HUES48 (cell line): ENCODE measurements around the gene LINS1.

Experiments used
- H3K27ac ChIP-seq: one replicate; pipeline ENCODE4 v1.7.0; 2013; ENCODE audit warnings: low read depth, low read length, inconsistent platforms
- H3K27me3 ChIP-seq: 2 replicates; pipeline ENCODE4 v1.6.1; 2013; ENCODE audit warnings: mild to moderate bottlenecking, low read length; ENCODE audit not compliant: control insufficient read depth, insufficient read depth
- H3K36me3 ChIP-seq: 2 replicates; pipeline ENCODE4 v1.6.1; 2013; ENCODE audit warnings: low read length; ENCODE audit not compliant: control insufficient read depth, insufficient read depth
- H3K4me1 ChIP-seq: 2 replicates; pipeline ENCODE4 v1.6.1; 2013; ENCODE audit warnings: mild to moderate bottlenecking, low read length; ENCODE audit not compliant: control insufficient read depth, insufficient read depth
- H3K4me3 ChIP-seq: 2 replicates; pipeline ENCODE4 v1.5.1; 2013; ENCODE audit warnings: mild to moderate bottlenecking, low read depth, low read length
- H3K9ac ChIP-seq: 2 replicates; pipeline ENCODE4 v1.6.1; 2013; ENCODE audit warnings: mild to moderate bottlenecking, low read depth, low read length, moderate library complexity
- H3K9me3 ChIP-seq: 2 replicates; pipeline ENCODE4 v1.6.1; 2013; ENCODE audit warnings: low read length; ENCODE audit not compliant: control insufficient read depth, insufficient read depth

Gene LINS1

DNA sequence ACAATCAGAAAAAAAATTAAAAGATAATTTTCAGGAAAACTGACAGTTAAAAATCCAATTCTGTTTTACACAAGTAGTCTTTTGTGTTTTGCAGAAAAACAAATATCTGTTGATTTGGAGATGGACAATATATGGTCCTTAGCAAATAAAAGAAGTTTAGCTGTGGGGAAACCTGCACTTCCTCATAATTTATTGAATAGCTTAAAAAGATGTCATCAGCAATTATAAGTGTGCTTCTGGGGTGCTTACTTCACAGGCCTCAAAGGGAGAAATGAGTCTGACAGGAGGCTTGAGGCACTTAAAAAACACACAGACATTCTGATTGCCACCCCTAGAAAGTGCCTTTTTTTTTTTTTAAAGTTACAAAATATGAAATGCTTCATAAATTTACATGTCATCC, 41.7 kb downstream of the LINS1 start:
- Histone ChIP-seq H3K9me3 (no peaks in the 10 kb centered on the region; the same call in 1 of the 2 replicates), H3K36me3 (no peaks in the 10 kb centered on the region), H3K9ac (no peak overlapping the region), H3K27me3 (no peaks in the 10 kb centered on the region), H3K27ac (no peak overlapping the region), H3K4me3 (no peak overlapping the region), H3K4me1 (no peaks in the 10 kb centered on the region)

DNA sequence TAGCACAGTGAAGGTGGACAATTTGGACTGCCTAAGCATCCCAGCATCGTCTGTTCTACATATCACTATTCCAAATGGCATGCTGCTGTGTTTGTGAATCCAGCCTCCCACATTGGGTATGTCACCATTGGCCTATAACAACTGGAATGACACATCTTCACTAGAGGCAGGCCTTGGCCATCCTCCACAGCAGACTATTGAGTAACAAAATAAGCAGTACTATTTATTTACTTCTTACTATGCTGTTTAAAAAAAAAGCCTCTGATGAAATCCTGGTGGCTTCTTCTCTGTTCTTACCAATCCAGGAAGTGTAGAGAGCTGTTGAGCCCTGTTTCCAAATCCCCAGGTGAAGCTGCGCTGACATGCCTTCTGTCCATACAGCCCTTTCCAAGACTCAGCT, 42.7 kb downstream of the LINS1 start:
- no peaks in the 10 kb centered on the region for H3K4me1 ChIP-seq
- H3K27me3 ChIP-seq, result no peaks in the 10 kb centered on the region
- H3K9ac ChIP-seq, result no peak overlapping the region
- no peak overlapping the region for H3K27ac ChIP-seq
- no peak overlapping the region for H3K4me3 ChIP-seq
- no peaks in the 10 kb centered on the region; the same call in 1 of the 2 replicates for H3K9me3 ChIP-seq
- H3K36me3 ChIP-seq, result no peaks in the 10 kb centered on the region

DNA sequence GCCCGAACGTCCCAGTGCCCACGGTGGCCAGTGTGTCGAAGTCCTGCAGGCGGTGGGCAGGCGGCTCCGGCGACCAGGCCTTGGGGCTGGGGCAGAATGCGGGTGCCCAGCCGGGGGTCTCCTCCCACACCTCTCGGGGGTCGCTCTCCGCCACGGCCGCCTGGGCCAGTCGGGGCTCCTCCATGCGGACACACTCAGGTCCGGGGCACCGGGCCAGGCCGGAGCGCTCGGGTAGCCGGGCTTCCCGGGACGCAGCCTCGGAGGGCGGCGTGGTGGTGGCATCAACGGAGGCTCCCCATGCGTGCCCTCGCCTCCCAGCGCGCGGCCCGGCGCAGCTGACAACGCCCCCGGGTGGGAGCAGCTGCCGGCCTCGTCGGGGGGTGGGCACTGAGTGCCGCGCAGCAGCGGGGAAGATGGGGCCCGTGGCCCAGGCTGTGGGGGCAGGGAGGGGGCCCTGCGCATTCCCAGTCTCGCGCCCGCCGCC, 43.2 kb downstream of the LINS1 start:
- H3K27me3 ChIP-seq, result no peaks in the 10 kb centered on the region
- peaks cover 3% of the 10 kb centered on the region for H3K9me3 ChIP-seq
- H3K4me3 ChIP-seq, result no peak overlapping the region
- H3K9ac ChIP-seq, result no peak overlapping the region
- H3K36me3 ChIP-seq, result no peaks in the 10 kb centered on the region
- no peaks in the 10 kb centered on the region for H3K4me1 ChIP-seq
- H3K27ac ChIP-seq, result no peak overlapping the region

DNA sequence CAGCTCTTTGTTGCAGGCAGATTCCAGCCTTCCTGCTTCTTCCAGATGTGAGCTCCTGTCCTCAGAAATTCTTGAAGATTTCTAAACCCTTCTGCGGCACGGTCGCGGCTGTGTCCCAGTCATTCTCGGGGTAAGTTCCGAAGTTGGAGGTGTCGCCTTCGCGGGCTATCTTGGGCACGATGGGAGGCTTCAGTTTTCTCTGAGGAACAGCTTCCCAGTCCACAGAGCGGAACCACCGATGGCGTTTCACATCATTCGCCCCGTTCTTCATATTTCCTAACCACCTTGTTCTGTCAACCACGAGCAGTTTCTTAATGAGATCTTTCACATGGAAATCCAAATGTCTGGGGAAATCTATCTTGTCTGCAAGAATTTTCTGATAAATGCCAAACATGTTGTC, 48.5 kb downstream of the LINS1 start:
- H3K9me3 ChIP-seq, result peaks cover 16% of the 10 kb centered on the region
- H3K4me1 ChIP-seq, result no peaks in the 10 kb centered on the region
- H3K9ac ChIP-seq, result no peak overlapping the region
- H3K27me3 ChIP-seq, result no peaks in the 10 kb centered on the region
- H3K36me3 ChIP-seq, result no peaks in the 10 kb centered on the region
- no peak overlapping the region for H3K27ac ChIP-seq
- no peak overlapping the region for H3K4me3 ChIP-seq

DNA sequence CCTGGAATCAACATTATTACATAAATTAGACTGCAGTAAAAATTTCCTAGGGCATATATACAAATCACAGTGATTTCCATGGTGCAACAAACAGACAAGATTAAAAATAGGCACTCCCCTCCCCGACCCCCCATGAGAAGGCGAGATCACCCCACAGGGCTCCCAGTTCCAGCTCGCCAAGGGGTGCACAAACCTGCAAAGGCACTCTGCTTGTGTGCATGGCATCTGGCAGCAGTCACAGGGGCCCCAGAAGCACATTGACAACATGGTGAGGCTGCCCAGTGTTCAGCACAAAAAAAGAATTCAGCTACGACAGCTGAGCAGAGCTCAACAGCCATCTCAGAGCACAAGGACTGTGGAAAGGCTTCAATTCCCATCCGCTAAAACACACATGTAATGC, 54.0 kb downstream of the LINS1 start:
- Histone ChIP-seq H3K27ac (no peak overlapping the region), H3K27me3 (no peaks in the 10 kb centered on the region), H3K36me3 (no peaks in the 10 kb centered on the region), H3K9ac (no peak overlapping the region), H3K4me1 (no peaks in the 10 kb centered on the region), H3K4me3 (no peak overlapping the region), H3K9me3 (peaks cover 13% of the 10 kb centered on the region)

DNA sequence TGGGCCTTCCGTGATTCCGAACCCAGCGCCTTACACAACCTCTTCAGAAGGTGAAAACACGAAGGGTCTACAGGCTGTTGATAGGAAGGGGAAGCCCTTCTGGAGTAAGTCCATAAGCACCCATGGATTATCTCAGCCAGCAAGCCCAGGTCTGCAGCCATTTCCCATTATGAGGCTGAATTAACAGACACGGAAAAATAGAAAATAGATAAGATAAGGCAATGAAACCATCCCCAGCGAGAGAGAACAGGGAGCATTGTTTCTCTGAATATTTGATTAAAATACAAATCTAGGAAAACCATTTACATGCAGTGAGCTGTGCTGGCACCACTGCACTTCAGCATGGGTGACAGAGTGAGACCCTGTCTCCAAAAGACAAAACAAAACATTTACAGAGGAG, 57.0 kb downstream of the LINS1 start:
- H3K27me3 ChIP-seq, result no peaks in the 10 kb centered on the region
- H3K4me3 ChIP-seq, result no peak overlapping the region
- H3K4me1 ChIP-seq, result no peaks in the 10 kb centered on the region
- no peak overlapping the region for H3K27ac ChIP-seq
- H3K9me3 ChIP-seq, result peaks cover 5% of the 10 kb centered on the region
- H3K36me3 ChIP-seq, result no peaks in the 10 kb centered on the region
- H3K9ac ChIP-seq, result no peak overlapping the region

DNA sequence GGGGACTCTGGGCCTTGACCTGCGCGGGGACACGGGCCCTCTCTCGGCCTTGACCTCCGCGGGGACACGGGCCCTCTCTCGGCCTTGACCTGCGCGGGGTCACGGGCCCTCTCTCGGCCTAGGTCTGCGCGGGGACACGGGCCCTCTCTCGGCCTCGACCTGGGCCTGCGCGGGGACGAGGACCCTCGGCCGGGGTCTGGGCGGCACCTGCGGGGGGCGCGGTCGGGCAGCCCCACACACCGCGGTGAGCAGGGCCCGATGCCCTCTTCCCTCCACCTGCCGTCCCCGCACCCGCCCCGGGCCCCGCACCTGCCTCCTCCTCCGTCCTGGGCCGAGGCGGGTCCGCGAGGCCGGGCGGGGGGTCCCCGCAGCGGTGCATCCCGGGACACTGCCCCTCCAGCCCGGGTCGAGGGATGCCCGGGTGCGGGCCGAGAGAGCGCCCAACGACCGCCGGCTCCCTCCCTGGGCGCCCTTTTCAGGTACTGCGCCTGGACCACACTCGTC, 57.6 kb downstream of the LINS1 start:
- Histone ChIP-seq H3K4me1 (no peaks in the 10 kb centered on the region), H3K9me3 (peaks cover 10% of the 10 kb centered on the region), H3K27ac (no peak overlapping the region), H3K9ac (no peak overlapping the region), H3K4me3 (no peak overlapping the region), H3K36me3 (no peaks in the 10 kb centered on the region), H3K27me3 (no peaks in the 10 kb centered on the region)

DNA sequence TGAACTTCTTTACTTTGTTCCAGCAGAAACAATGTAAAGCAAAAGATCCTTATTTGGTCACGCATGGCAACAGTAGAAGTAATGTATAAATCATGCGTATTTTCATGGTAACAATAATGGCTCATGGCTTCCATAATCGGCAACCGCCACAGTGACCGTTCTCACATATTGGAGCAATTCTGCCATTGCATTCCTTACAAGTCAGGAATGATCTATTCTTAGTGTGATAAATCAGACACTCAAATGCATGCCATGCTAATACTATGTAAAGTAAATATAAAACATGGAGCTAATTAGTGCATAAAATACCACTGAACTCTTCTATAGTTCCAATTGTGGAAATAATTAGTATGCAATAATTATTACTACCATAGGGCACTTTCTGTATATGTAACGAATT, 59.7 kb downstream of the LINS1 start:
- no peak overlapping the region for H3K27ac ChIP-seq
- H3K4me3 ChIP-seq, result no peak overlapping the region
- peaks cover 19% of the 10 kb centered on the region for H3K9me3 ChIP-seq
- no peaks in the 10 kb centered on the region for H3K36me3 ChIP-seq
- H3K27me3 ChIP-seq, result no peaks in the 10 kb centered on the region
- H3K4me1 ChIP-seq, result no peaks in the 10 kb centered on the region
- H3K9ac ChIP-seq, result no peak overlapping the region

DNA sequence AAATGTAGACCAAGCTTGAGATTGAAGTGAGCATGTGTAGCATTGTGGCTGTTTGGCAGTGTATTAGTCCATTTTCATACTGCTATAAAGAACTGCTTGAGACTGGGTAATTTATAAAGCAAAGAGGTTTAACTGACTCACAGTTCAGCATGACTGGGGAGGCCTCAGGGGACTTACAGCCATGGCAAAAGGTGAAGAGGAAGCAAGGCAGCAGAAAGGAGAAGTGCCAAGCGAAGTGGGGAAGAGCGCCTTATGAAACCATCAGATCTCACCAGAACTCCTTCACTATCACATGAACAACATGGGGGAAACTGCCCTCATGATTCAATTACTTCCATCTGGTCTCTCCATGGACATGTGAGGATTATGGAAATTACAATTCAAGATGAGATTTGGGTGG, 64.7 kb downstream of the LINS1 start:
- no peaks in the 10 kb centered on the region for H3K36me3 ChIP-seq
- H3K4me1 ChIP-seq, result no peaks in the 10 kb centered on the region
- H3K27me3 ChIP-seq, result no peaks in the 10 kb centered on the region
- H3K4me3 ChIP-seq, result no peak overlapping the region
- no peak overlapping the region for H3K27ac ChIP-seq
- peaks cover 16% of the 10 kb centered on the region; the same call in 1 of the 2 replicates for H3K9me3 ChIP-seq
- H3K9ac ChIP-seq, result no peak overlapping the region

DNA sequence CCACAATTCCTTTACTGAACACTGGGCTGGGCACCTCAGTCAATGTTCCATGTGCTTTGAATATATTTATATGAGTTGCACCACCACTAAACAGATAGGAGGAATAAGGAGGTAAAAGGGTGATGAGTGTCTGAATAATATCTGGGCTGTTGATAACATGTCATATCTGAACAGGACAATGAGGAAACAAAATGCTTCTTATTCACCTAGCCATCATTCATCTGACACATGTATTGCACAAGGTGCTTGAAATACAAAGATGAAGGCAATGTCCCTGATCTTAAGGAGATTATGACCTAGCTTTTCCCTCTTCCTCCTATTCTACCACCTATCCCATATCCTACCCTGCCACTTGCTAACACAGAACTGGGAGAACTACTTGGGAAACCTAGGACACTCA, 65.3 kb downstream of the LINS1 start:
- Histone ChIP-seq H3K9me3 (peaks cover 16% of the 10 kb centered on the region; the same call in 1 of the 2 replicates), H3K27me3 (no peaks in the 10 kb centered on the region), H3K4me3 (no peak overlapping the region), H3K36me3 (no peaks in the 10 kb centered on the region), H3K9ac (no peak overlapping the region), H3K27ac (no peak overlapping the region), H3K4me1 (no peaks in the 10 kb centered on the region)

DNA sequence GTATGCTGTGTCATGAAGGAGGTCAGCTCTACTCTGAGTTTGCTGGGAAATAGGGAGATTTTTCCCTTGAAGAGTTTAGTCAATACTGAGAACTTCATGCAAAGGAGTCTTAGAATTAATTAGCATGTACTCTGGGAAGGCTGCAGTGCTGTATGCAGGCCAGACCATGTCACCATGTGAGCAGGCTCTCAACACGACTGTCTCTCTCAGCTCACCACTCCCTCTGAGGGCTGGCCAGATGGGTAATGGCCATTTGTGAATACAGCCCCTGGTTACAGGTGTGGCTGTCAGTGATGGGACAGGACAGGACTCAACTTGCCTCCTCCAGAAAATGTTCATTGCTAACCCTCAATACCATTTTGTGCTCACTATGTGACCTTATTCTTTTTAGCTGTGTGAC, 68.1 kb downstream of the LINS1 start:
- Histone ChIP-seq H3K9ac (no peak overlapping the region), H3K27me3 (no peaks in the 10 kb centered on the region), H3K4me3 (no peak overlapping the region), H3K36me3 (no peaks in the 10 kb centered on the region), H3K27ac (no peak overlapping the region), H3K4me1 (no peaks in the 10 kb centered on the region), H3K9me3 (peaks cover 8% of the 10 kb centered on the region; the same call in 1 of the 2 replicates)
